CD4-positive, alpha-beta T cell (primary cell): Measurements from ENCODE around the gene PLXNB3. TPM values are rescaled to one million over a fixed set of nuclear protein-coding genes. Genes with fewer than 3 reads are reported as not detected.

Source experiments
- ATAC-seq: fragments of 200-7000 bp; cut with Tn5 transposase; one replicate; pipeline ENCODE4 v1.10.0; 2022; ENCODE audit warnings: mild to moderate bottlenecking; ENCODE audit not compliant: poor library complexity
- CTCF ChIA-PET: fragments of 350-600 bp; sonication (Branson Sonifier 250); formaldehyde crosslinking; loops from one replicate; lab custom pipeline; 2021; ENCODE audit warnings: antibody characterized with exemption, inconsistent platforms; lab: Charles Lee
- POLR2A ChIA-PET: fragments of 350-600 bp; sonication (Branson Sonifier 250); formaldehyde crosslinking; loops from one replicate; lab custom pipeline; 2021; ENCODE audit warnings: antibody characterized with exemption, inconsistent platforms; lab: Charles Lee
- DNase-seq, 14 experiments: peaks; one replicate each; pipeline ENCODE4 v3.0.0-alpha.2; 2013 to 2020; ENCODE audit warnings: mixed read lengths in 2 of 14
- H3K27ac ChIP-seq, 2 donors: one replicate each; pipeline versions ENCODE4 v1.5.1 to v1.7.0; 2013; ENCODE audit warnings: low read length in 2 of 2, low read depth in 1 of 2, mild to moderate bottlenecking in 1 of 2
- H3K27me3 ChIP-seq, 2 experiments: 1 replicate in 1 of 2; 2 replicates in 1 of 2; pipeline versions ENCODE4 v1.6.1 to v1.7.0; 2013; ENCODE audit warnings: low read length in 2 of 2, control low read depth in 1 of 2, mild to moderate bottlenecking in 1 of 2, moderate library complexity in 1 of 2; ENCODE audit not compliant: insufficient read depth in 2 of 2, control insufficient read depth in 1 of 2
- H3K36me3 ChIP-seq: one replicate; pipeline ENCODE4 v1.6.1; 2013; ENCODE audit warnings: low read length, control low read depth; ENCODE audit not compliant: insufficient read depth
- H3K4me1 ChIP-seq: one replicate; pipeline ENCODE4 v1.6.1; 2013; ENCODE audit warnings: low read length, control low read depth; ENCODE audit not compliant: insufficient read depth
- H3K4me3 ChIP-seq: one replicate; pipeline ENCODE4 v1.5.1; 2013; ENCODE audit warnings: mild to moderate bottlenecking, low read length, moderate library complexity
- H3K9me3 ChIP-seq, 2 experiments: 1 replicate in 1 of 2; 2 replicates in 1 of 2; pipeline versions ENCODE4 v1.6.1 to v1.7.0; 2013; ENCODE audit warnings: low read length in 2 of 2, mild to moderate bottlenecking in 2 of 2, control low read depth in 1 of 2, moderate library complexity in 1 of 2; ENCODE audit not compliant: control insufficient read depth in 1 of 2, insufficient read depth in 1 of 2
- H3K27ac Mint-ChIP-seq: one replicate; pipeline ENCODE4 v1.8.0; 2020; ENCODE audit warnings: mixed read lengths
- H3K27me3 Mint-ChIP-seq: one replicate; pipeline ENCODE4 v1.8.0; 2021; ENCODE audit warnings: mixed read lengths
- H3K36me3 Mint-ChIP-seq: one replicate; pipeline ENCODE4 v1.8.0; 2021; ENCODE audit warnings: low read depth, mixed read lengths
- H3K4me1 Mint-ChIP-seq: one replicate; pipeline ENCODE4 v1.8.0; 2021; ENCODE audit warnings: low read depth, mixed read lengths
- H3K4me3 Mint-ChIP-seq: one replicate; pipeline ENCODE4 v1.8.0; 2020; ENCODE audit warnings: mild to moderate bottlenecking, mixed read lengths
- H3K9me3 Mint-ChIP-seq: one replicate; pipeline ENCODE4 v1.8.0; 2020; ENCODE audit warnings: mixed read lengths
- CTCF ChIP-seq: fragments of 200-600 bp; IDR thresholded peaks from one replicate; pipeline ENCODE4 v1.8.0; 2022; ENCODE audit warnings: antibody characterized with exemption, mild to moderate bottlenecking
- intact Hi-C, 2 experiments: fragments of 100-400 bp; cut with DNase I in 1 of 2; cut with micrococcal nuclease in 1 of 2; formaldehyde crosslinking; loops; one replicate each; pipeline versions ENCODE4 v1.15.1 to v1.9.0; 2023 to 2025; cut with DNase I, micrococcal nuclease
- total RNA-seq, 174 experiments: library from RNA in 2 of 174; stranded (reverse) in 2 of 174; gene quantifications; one replicate each; pipeline ENCODE4 v1.2.3 and lab custom pipeline; 2021 to 2026

The PLXNB3 gene
- total RNA-seq, 2 experiments from 2014 or later = not detected

- ATAC-seq = no peak
- H3K36me3 Mint-ChIP-seq = peaks cover 16% of the 10 kb centered on the region
- no peak overlapping the region for H3K27ac Mint-ChIP-seq
- peaks cover 32% of the 10 kb centered on the region for H3K4me1 ChIP-seq
- H3K27me3 Mint-ChIP-seq = no peaks in the 10 kb centered on the region
- ChIA-PET CTCF (no interaction called here), POLR2A (no interaction called here)
- H3K27me3 ChIP-seq = no peaks in the 10 kb centered on the region
- no peak for DNase-seq
- H3K4me3 Mint-ChIP-seq = no peak overlapping the region
- peaks cover 24% of the 10 kb centered on the region for H3K4me1 Mint-ChIP-seq
- H3K9me3 ChIP-seq = no peaks in the 10 kb centered on the region
- intact Hi-C loops = no loop called here
- no peaks in the 10 kb centered on the region for H3K9me3 Mint-ChIP-seq
- H3K4me3 ChIP-seq = no peak overlapping the region
- no peak for TF ChIP-seq CTCF
- H3K36me3 ChIP-seq = peaks cover 8% of the 10 kb centered on the region
- H3K27ac ChIP-seq = no peak overlapping the region
Observed at GRCh38 chrX:153736871-153737441, 27.1 kb upstream of the PLXNB3 start.

- no peak overlapping the region for H3K4me3 Mint-ChIP-seq
- no peaks in the 10 kb centered on the region for H3K27me3 Mint-ChIP-seq
- H3K4me3 ChIP-seq = no peak overlapping the region
- TF ChIP-seq CTCF = no peak
- no peak overlapping the region for H3K27ac ChIP-seq
- peaks cover 16% of the 10 kb centered on the region for H3K36me3 Mint-ChIP-seq
- DNase-seq (no peak), ATAC-seq (no peak)
- POLR2A ChIA-PET = no interaction called here
- CTCF ChIA-PET = no interaction called here
- no peaks in the 10 kb centered on the region for H3K9me3 Mint-ChIP-seq
- H3K27ac Mint-ChIP-seq = no peak overlapping the region
- H3K9me3 ChIP-seq = no peaks in the 10 kb centered on the region
- peaks cover 24% of the 10 kb centered on the region for H3K4me1 Mint-ChIP-seq
- peaks cover 8% of the 10 kb centered on the region for H3K36me3 ChIP-seq
- H3K4me1 ChIP-seq = peaks cover 32% of the 10 kb centered on the region
- no peaks in the 10 kb centered on the region for H3K27me3 ChIP-seq
- intact Hi-C loops = no loop called here
Observed at GRCh38 chrX:153738056-153738605, 25.9 kb upstream of the PLXNB3 start.

- ChIA-PET POLR2A (no interaction called here), CTCF (no interaction called here)
- Histone ChIP-seq H3K36me3 (peaks cover 8% of the 10 kb centered on the region), H3K4me1 (peaks cover 32% of the 10 kb centered on the region), H3K4me3 (peak overlapping the region; percentile 14), H3K9me3 (no peaks in the 10 kb centered on the region), H3K27me3 (no peaks in the 10 kb centered on the region), H3K27ac (no peak overlapping the region)
- peak overlapping the region; percentile 68 for H3K27ac Mint-ChIP-seq
- peaks cover 21% of the 10 kb centered on the region for H3K4me1 Mint-ChIP-seq
- intact Hi-C loops = no loop called here
- DNase-seq = peak in 5 of 14 experiments; percentile 18 to 61 (median 47)
- peak overlapping the region; percentile 30 for H3K4me3 Mint-ChIP-seq
- H3K36me3 Mint-ChIP-seq = peaks cover 11% of the 10 kb centered on the region
- TF ChIP-seq CTCF = no peak
- ATAC-seq = peak; percentile 87
- H3K27me3 Mint-ChIP-seq = no peaks in the 10 kb centered on the region
- H3K9me3 Mint-ChIP-seq = no peaks in the 10 kb centered on the region
Observed at GRCh38 chrX:153739754-153740486, 24.1 kb upstream of the PLXNB3 start.
